Glutamatergic neuron (in vitro differentiated cells): ENCODE measurements around the gene PRSS27. TPM values are rescaled to one million over a fixed set of nuclear protein-coding genes. Genes with fewer than 3 reads are reported as not detected.
"Not testable (repeated sequence)": the region's sequence is repeated elsewhere in the genome, so short reads cannot be mapped to it uniquely, and the experiment has no call there.

Experiments used
- DNase-seq: peaks from one replicate; pipeline ENCODE4 v3.0.0; 2022
- H3K27ac Mint-ChIP-seq: one replicate; pipeline ENCODE4 v1.8.0; 2020; ENCODE audit warnings: mild to moderate bottlenecking, mixed read lengths, inconsistent platforms; ENCODE audit not compliant: unreplicated experiment
- H3K27me3 Mint-ChIP-seq: one replicate; pipeline ENCODE4 v1.8.0; 2020; ENCODE audit warnings: mild to moderate bottlenecking, moderate library complexity, mixed read lengths, inconsistent platforms; ENCODE audit not compliant: unreplicated experiment
- H3K36me3 Mint-ChIP-seq: one replicate; pipeline ENCODE4 v1.8.0; 2020; ENCODE audit warnings: mild to moderate bottlenecking, mixed read lengths, inconsistent platforms; ENCODE audit not compliant: unreplicated experiment
- H3K4me1 Mint-ChIP-seq: one replicate; pipeline ENCODE4 v1.8.0; 2020; ENCODE audit warnings: mild to moderate bottlenecking, low read depth, mixed read lengths, inconsistent platforms; ENCODE audit not compliant: unreplicated experiment
- H3K4me3 Mint-ChIP-seq: one replicate; pipeline ENCODE4 v1.8.0; 2020; ENCODE audit warnings: mild to moderate bottlenecking, mixed read lengths, inconsistent platforms; ENCODE audit not compliant: unreplicated experiment
- H3K9me3 Mint-ChIP-seq: one replicate; pipeline ENCODE4 v1.8.0; 2020; ENCODE audit warnings: mild to moderate bottlenecking, moderate library complexity, mixed read lengths, inconsistent platforms; ENCODE audit not compliant: unreplicated experiment
- CTCF ChIP-seq: fragments of 200-600 bp; sonication (generic); IDR thresholded peaks from one replicate; pipeline ENCODE4 v1.5.0; 2021; ENCODE audit not compliant: partially characterized antibody, unreplicated experiment
- total RNA-seq: library from RNA; stranded (reverse); fragmentation: NEBNext Ultra II Directional; extraction: Animal tissue kit (Norgen Biotek cat#: 25700); gene quantifications from one replicate; pipeline ENCODE4 v1.2.1, GENCODE V29; 2021; ENCODE audit not compliant: unreplicated experiment

The PRSS27 gene
- total RNA-seq, 1 donor from 2014 or later: 10.8 TPM

- Mint-ChIP-seq H3K4me1 (peaks cover 33% of the 10 kb centered on the region), H3K27ac (peak overlapping the region; percentile 100), H3K4me3 (peak overlapping the region; percentile 90)
- H3K9me3 Mint-ChIP-seq, H3K27me3 Mint-ChIP-seq, H3K36me3 Mint-ChIP-seq: not testable (repeated sequence)
- TF ChIP-seq CTCF: peak; percentile 64
- DNase-seq: peak; percentile 89
Observed at GRCh38 chr16:2670017-2670416, 50.0 kb downstream of the PRSS27 start.

GRCh38 chr16:2669587-2669986, 50.4 kb downstream of the PRSS27 start:
- not testable (repeated sequence) for H3K27me3 Mint-ChIP-seq, H3K36me3 Mint-ChIP-seq

DNA sequence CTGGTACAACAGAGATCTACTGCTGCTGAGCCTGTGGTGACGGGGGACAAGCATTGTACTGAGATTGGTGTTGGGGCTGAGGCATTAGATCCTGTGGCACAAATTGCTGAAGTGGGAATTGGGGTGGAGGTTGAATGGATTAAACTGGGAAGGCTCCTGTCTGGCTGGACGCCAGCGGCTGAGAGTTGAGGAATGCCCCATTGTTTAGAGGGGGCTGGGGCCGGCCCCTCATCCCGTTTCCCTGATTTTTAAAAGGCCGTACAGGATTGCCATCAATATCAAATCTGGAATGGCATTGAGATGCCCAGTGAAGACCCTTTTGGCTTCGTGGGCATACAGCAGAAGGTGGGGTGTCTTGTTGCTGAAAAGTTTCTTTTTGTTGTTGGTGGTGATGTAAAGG, 53.4 kb downstream of the PRSS27 start:
- H3K9me3 Mint-ChIP-seq, H3K27me3 Mint-ChIP-seq, H3K36me3 Mint-ChIP-seq, H3K27ac Mint-ChIP-seq, DNase-seq, H3K4me3 Mint-ChIP-seq: not testable (repeated sequence)
- peaks cover 25% of the 10 kb centered on the region for H3K4me1 Mint-ChIP-seq

More at GRCh38 chr16:2669587-2669986, 50.4 kb downstream of the PRSS27 start:
- Mint-ChIP-seq H3K4me3 (peak overlapping the region; percentile 61), H3K27ac (peak overlapping the region; percentile 84), H3K4me1 (peaks cover 33% of the 10 kb centered on the region)
- not testable (repeated sequence) for H3K9me3 Mint-ChIP-seq, DNase-seq

- Mint-ChIP-seq H3K4me1 (peaks cover 12% of the 10 kb centered on the region), H3K4me3 (no peak overlapping the region), H3K27me3 (no peaks in the 10 kb centered on the region), H3K9me3 (peaks cover 8% of the 10 kb centered on the region), H3K27ac (no peak overlapping the region), H3K36me3 (no peaks in the 10 kb centered on the region)
- DNase-seq: no peak
- TF ChIP-seq CTCF: no peak
Observed at GRCh38 chr16:2664574-2664982, 55.4 kb downstream of the PRSS27 start.

- Mint-ChIP-seq H3K27ac (no peak overlapping the region), H3K4me1 (peaks cover 6% of the 10 kb centered on the region), H3K4me3 (no peak overlapping the region), H3K9me3 (peaks cover 5% of the 10 kb centered on the region), H3K36me3 (no peaks in the 10 kb centered on the region), H3K27me3 (no peaks in the 10 kb centered on the region)
- DNase-seq: no peak
- TF ChIP-seq CTCF: no peak
Observed at GRCh38 chr16:2663553-2664546, 56.2 kb downstream of the PRSS27 start.

Other genes starting within 250 kb of the PRSS27 start
- 5.4 TPM for gene NTN3, start 248.9 kb downstream of the PRSS27 start, total RNA-seq
- gene TBC1D24, start 245.1 kb downstream of the PRSS27 start, total RNA-seq: 58.4 TPM
- gene ATP6V0C, start 206.3 kb downstream of the PRSS27 start, total RNA-seq: 274 TPM
- gene AMDHD2, start 199.9 kb downstream of the PRSS27 start, total RNA-seq: 61.0 TPM
- not detected for gene CEMP1, start 188.8 kb downstream of the PRSS27 start, total RNA-seq
- gene PDPK1, start 182.2 kb downstream of the PRSS27 start, total RNA-seq: 113 TPM
- gene KCTD5, start 37.7 kb downstream of the PRSS27 start, total RNA-seq: 41.2 TPM
- 699 TPM for gene SRRM2, start 32.4 kb upstream of the PRSS27 start, total RNA-seq
- 183 TPM for gene ELOB, start 57.1 kb upstream of the PRSS27 start, total RNA-seq
- gene PRSS33, start 67.3 kb upstream of the PRSS27 start, total RNA-seq: 0.39 TPM
- not detected for gene PRSS41, start 78.2 kb upstream of the PRSS27 start, total RNA-seq
- not detected for gene PRSS21, start 97.0 kb upstream of the PRSS27 start, total RNA-seq
- gene ZG16B, start 110.1 kb upstream of the PRSS27 start, total RNA-seq: not detected
- gene PRSS22, start 137.9 kb upstream of the PRSS27 start, total RNA-seq: not detected
- gene FLYWCH2, start 163.0 kb upstream of the PRSS27 start, total RNA-seq: 30.5 TPM
- gene FLYWCH1, start 191.7 kb upstream of the PRSS27 start, total RNA-seq: 77.1 TPM
- 12.8 TPM for gene KREMEN2, start 244.1 kb upstream of the PRSS27 start, total RNA-seq
- 69.1 TPM for gene PAQR4, start 249.1 kb upstream of the PRSS27 start, total RNA-seq